Retinal pigment epithelial cell (primary cell): Measurements from ENCODE around the gene WFDC5.

Experiments used
- DNase-seq: peaks from one replicate; pipeline ENCODE4 v3.0.0-alpha.2; 2010; ENCODE audit warnings: low read depth
- H3K4me3 ChIP-seq: 2 replicates; pipeline ENCODE4 v1.5.1; 2011; ENCODE audit warnings: mild to moderate bottlenecking, low read length, control low read depth, moderate library complexity
- CTCF ChIP-seq: conservative IDR thresholded peaks from 2 replicates; pipeline ENCODE4 v1.5.1; 2011; ENCODE audit warnings: low read depth, low read length, control low read depth, inconsistent platforms

Gene WFDC5

GRCh38 chr20:45105317-45105716 lies 9.7 kb downstream of the WFDC5 start:
- H3K4me3 ChIP-seq, result no peak overlapping the region
- no peak for DNase-seq

GRCh38 chr20:45104786-45105185 lies 10.2 kb downstream of the WFDC5 start:
- TF ChIP-seq CTCF, result no peak
- DNase-seq, result no peak
- H3K4me3 ChIP-seq, result no peak overlapping the region

More at GRCh38 chr20:45105317-45105716, 9.7 kb downstream of the WFDC5 start:
- no peak for TF ChIP-seq CTCF

GRCh38 chr20:45103072-45103471 lies 11.9 kb downstream of the WFDC5 start:
- TF ChIP-seq CTCF, result no peak
- DNase-seq, result no peak
- H3K4me3 ChIP-seq, result no peak overlapping the region

GRCh38 chr20:45101333-45101850 lies 13.6 kb downstream of the WFDC5 start:
- no peak for TF ChIP-seq CTCF
- DNase-seq, result no peak
- no peak overlapping the region for H3K4me3 ChIP-seq

GRCh38 chr20:45100563-45101245 lies 14.3 kb downstream of the WFDC5 start, which contains the start of gene KCNS1:
Gene KCNS1 (minus strand): TSS chr20:45101127. CDS start chr20:45099236, 1,891 bp downstream.
- H3K4me3 ChIP-seq, result peak within 1 kb of the TSS; percentile 24
- no peak for DNase-seq
- TF ChIP-seq CTCF, result no peak

GRCh38 chr20:45098103-45098773 lies 16.7 kb downstream of the WFDC5 start:
- H3K4me3 ChIP-seq, result peak overlapping the region; percentile 26

More at GRCh38 chr20:45098103-45098773, 16.7 kb downstream of the WFDC5 start:
- no peak for DNase-seq
- peak; percentile 49 for TF ChIP-seq CTCF
